ENCODE measurements around the gene IQSEC1. TPM values are rescaled to one million over a fixed set of nuclear protein-coding genes. Genes with fewer than 3 reads are reported as not detected.

IQSEC1 gene
- polyA plus RNA-seq, 4 donors = 1.1 to 24.8 (median 7.8) TPM

DNA sequence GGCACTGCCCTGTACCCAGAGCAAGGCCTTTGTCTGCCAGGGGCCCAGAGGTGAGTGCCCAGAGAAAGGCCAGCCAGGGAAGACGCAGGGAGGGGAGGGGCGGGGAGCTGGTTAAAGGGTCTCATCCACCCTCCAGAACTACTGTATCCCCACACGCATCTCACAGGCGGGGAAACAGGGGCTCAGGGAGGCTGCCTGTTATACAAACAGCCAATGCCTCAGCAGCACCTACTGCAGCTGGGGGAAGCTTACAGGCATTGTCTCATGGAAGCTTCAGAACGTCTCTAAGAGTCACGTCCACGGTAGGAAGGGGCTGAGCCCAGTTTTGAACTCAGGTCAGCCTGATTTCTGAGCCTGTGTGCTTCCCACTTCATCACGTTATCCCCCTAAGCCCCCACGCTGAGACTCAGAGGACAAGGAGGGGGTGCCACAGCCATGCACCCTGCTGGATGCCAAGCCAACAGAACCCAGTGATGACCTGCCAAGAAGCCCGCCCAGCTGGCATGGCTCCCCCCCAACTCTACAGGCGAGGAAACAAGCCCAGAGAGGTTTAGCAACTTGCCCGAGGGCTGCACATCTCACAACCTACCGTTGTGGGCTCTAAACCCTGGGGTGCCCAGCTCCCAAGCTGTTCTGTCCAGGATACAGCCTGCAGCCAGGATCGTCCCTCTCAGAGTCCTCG is 54.5 kb downstream of the IQSEC1 start:
- Histone ChIP-seq H3K36me3 (ENCODE audit: control insufficient read depth in 3 of 3, insufficient read depth in 2 of 3, low read depth in 1 of 3, low read length in 3 of 3) (no peaks in the 10 kb centered on the region), H3K9me3 (ENCODE audit: control insufficient read depth in 2 of 2, insufficient read depth in 1 of 2, low read depth in 1 of 2, low read length in 1 of 2) (no peaks in the 10 kb centered on the region), H3K4me3 (ENCODE audit: low read depth in 1 of 3, low read length in 3 of 3) (no peak overlapping the region), H3K4me1 (ENCODE audit: control insufficient read depth in 3 of 3, insufficient read depth in 2 of 3, low read depth in 1 of 3, low read length in 2 of 3) (peaks cover 0 to 28% (median 3%) of the 10 kb centered on the region in 3 donors), H3K27ac (ENCODE audit: low read depth in 1 of 3, low read length in 2 of 3) (no peak overlapping the region), H3K27me3 (ENCODE audit: control insufficient read depth in 3 of 3, insufficient read depth in 3 of 3, low read length in 3 of 3) (peaks cover 0 to 8% (median 0%) of the 10 kb centered on the region in 3 donors)
- 54 to 70% (median 57%) methylated on average over 14 to 15 of the region's 15 CpGs for WGBS, 3 donors
- no peak for DNase-seq
- FAIRE-seq = no peak

DNA sequence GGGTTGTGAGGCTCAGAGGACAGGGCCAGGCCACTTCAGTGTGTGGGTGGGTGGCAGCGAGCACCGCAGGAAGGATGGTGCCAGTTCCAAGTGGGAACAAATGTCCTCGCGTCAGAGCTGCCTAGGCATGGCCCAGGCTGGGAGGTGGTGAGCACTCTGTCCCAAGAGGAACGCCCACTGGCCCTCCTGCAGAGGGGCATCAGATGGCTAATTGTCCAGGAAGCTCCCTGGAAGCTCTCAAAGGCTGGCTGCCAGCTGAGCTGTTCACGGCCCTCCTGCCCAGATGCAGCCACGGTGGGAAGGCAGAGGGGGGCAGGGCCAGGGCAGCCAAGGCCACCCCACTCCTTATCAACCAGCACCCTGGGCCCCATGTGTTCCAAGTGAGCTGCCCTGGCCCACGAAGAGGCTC is 55.2 kb downstream of the IQSEC1 start:
- Histone ChIP-seq H3K36me3 (ENCODE audit: control insufficient read depth in 3 of 3, insufficient read depth in 2 of 3, low read depth in 1 of 3, low read length in 3 of 3) (no peaks in the 10 kb centered on the region), H3K4me3 (ENCODE audit: low read depth in 1 of 3, low read length in 3 of 3) (no peak overlapping the region), H3K27ac (ENCODE audit: low read depth in 1 of 3, low read length in 2 of 3) (no peak overlapping the region), H3K9me3 (ENCODE audit: control insufficient read depth in 2 of 2, insufficient read depth in 1 of 2, low read depth in 1 of 2, low read length in 1 of 2) (no peaks in the 10 kb centered on the region), H3K4me1 (ENCODE audit: control insufficient read depth in 3 of 3, insufficient read depth in 2 of 3, low read depth in 1 of 3, low read length in 2 of 3) (peaks cover 0 to 28% (median 3%) of the 10 kb centered on the region in 3 donors), H3K27me3 (ENCODE audit: control insufficient read depth in 3 of 3, insufficient read depth in 3 of 3, low read length in 3 of 3) (peaks cover 0 to 8% (median 0%) of the 10 kb centered on the region in 3 donors)
- DNase-seq (no peak), FAIRE-seq (no peak)
- WGBS, 3 donors = 48 to 50% (median 50%) methylated on average over 7 to 8 of the region's 8 CpGs

DNA sequence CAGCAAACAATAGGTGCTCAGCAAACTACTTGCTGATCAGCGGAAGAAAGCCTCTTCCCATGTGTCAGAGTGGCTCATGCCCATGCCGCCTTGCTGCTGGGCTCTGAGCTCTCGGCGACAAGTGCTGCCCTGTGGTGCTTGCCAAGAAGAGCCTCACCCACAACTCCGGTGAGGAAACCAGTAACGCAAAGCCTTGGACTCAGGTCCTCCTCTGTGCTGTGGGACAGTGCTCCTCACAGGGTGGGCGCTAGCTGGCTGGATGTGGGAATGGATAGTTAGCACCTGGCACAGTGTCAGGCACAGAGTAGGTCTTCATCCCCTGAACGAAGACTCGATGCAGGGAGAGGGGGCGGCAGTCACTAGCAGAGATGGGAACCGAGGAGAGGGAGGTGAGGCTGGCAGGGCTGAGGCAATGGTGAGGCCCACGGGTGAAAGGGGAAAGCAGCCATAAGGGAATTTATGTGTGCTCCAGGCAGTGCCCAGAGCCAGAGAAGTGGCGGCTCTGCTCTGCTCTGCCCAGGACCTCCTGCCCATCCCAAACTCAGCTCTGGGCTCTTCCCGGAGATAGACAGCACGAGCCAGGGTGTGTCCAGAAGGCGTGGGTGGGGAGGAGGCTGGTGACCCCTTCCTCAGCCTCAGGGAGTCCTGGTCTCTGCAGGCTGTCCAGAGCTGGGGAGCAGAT is 55.7 kb downstream of the IQSEC1 start:
- DNase-seq = no peak

DNA sequence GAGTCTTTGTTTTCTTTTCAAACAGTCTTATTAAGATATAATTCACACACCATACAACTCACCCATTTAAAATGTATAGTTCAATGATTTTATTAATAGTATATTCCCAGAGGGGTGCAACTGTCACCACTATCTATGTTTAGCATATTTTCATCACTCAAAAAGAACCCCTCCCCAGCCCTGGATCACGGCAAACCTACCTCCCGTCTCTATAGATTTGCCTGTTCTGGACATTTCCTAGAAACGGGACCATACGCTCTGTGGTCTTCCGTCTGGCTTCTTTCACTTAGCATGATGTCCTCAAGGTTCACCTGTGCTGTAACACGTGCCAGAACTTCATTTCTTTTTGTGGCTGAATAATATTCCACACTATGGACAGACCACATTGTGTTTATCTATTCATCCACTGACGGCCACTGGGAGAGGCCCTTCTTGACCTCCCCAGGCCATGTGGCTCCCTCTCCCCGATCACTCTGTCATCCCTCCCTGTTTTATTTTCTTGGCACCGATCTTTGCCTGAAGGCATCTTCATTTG is 56.4 kb downstream of the IQSEC1 start:
- DNase-seq = no peak
- H3K4me1 ChIP-seq (ENCODE audit: control insufficient read depth in 3 of 3, insufficient read depth in 2 of 3, low read depth in 1 of 3, low read length in 2 of 3) = peaks cover 0 to 27% (median 3%) of the 10 kb centered on the region in 3 donors
- FAIRE-seq = no peak
- H3K27ac ChIP-seq (ENCODE audit: low read depth in 1 of 3, low read length in 2 of 3) = peak overlapping the region in 1 of 3 donors; percentile 96
- H3K4me3 ChIP-seq (ENCODE audit: low read depth in 1 of 3, low read length in 3 of 3) = no peak overlapping the region
- H3K9me3 ChIP-seq (ENCODE audit: control insufficient read depth in 2 of 2, insufficient read depth in 1 of 2, low read depth in 1 of 2, low read length in 1 of 2) = no peaks in the 10 kb centered on the region
- 80 to 81% (median 80%) methylated on average over 9 of the region's 9 CpGs for WGBS, 3 donors
- no peaks in the 10 kb centered on the region for H3K36me3 ChIP-seq (ENCODE audit: control insufficient read depth in 3 of 3, insufficient read depth in 2 of 3, low read depth in 1 of 3, low read length in 3 of 3)
- H3K27me3 ChIP-seq (ENCODE audit: control insufficient read depth in 3 of 3, insufficient read depth in 3 of 3, low read length in 3 of 3) = peaks cover 0 to 8% (median 0%) of the 10 kb centered on the region in 3 donors

More for the DNA sequence above, 55.7 kb downstream of the IQSEC1 start:
- Histone ChIP-seq H3K27me3 (ENCODE audit: control insufficient read depth in 3 of 3, insufficient read depth in 3 of 3, low read length in 3 of 3) (peaks cover 0 to 8% (median 0%) of the 10 kb centered on the region in 3 donors), H3K36me3 (ENCODE audit: control insufficient read depth in 3 of 3, insufficient read depth in 2 of 3, low read depth in 1 of 3, low read length in 3 of 3) (no peaks in the 10 kb centered on the region), H3K27ac (ENCODE audit: low read depth in 1 of 3, low read length in 2 of 3) (peak overlapping the region in 1 of 3 donors; percentile 96), H3K4me3 (ENCODE audit: low read depth in 1 of 3, low read length in 3 of 3) (no peak overlapping the region), H3K4me1 (ENCODE audit: control insufficient read depth in 3 of 3, insufficient read depth in 2 of 3, low read depth in 1 of 3, low read length in 2 of 3) (peaks cover 0 to 28% (median 3%) of the 10 kb centered on the region in 3 donors), H3K9me3 (ENCODE audit: control insufficient read depth in 2 of 2, insufficient read depth in 1 of 2, low read depth in 1 of 2, low read length in 1 of 2) (no peaks in the 10 kb centered on the region)
- 79 to 82% (median 79%) methylated on average over 15 to 16 of the region's 16 CpGs for WGBS, 3 donors
- no peak for FAIRE-seq

GRCh38 chr3:13016083-13016720 is 57.0 kb downstream of the IQSEC1 start:
- H3K36me3 ChIP-seq (ENCODE audit: control insufficient read depth in 3 of 3, insufficient read depth in 2 of 3, low read depth in 1 of 3, low read length in 3 of 3) = no peaks in the 10 kb centered on the region
- peak overlapping the region in 1 of 3 donors; percentile 5 for H3K4me3 ChIP-seq (ENCODE audit: low read depth in 1 of 3, low read length in 3 of 3)
- H3K27me3 ChIP-seq (ENCODE audit: control insufficient read depth in 3 of 3, insufficient read depth in 3 of 3, low read length in 3 of 3) = peaks cover 0 to 8% (median 0%) of the 10 kb centered on the region in 3 donors
- FAIRE-seq = no peak
- DNase-seq = peak in 1 of 2 donors; percentile 35
- WGBS, 3 donors = 18 to 20% (median 19%) methylated on average over 17 of the region's 17 CpGs
- peaks cover 0 to 29% (median 3%) of the 10 kb centered on the region in 3 donors for H3K4me1 ChIP-seq (ENCODE audit: control insufficient read depth in 3 of 3, insufficient read depth in 2 of 3, low read depth in 1 of 3, low read length in 2 of 3)
- no peaks in the 10 kb centered on the region for H3K9me3 ChIP-seq (ENCODE audit: control insufficient read depth in 2 of 2, insufficient read depth in 1 of 2, low read depth in 1 of 2, low read length in 1 of 2)
- H3K27ac ChIP-seq (ENCODE audit: low read depth in 1 of 3, low read length in 2 of 3) = peak overlapping the region; percentile 33 to 96 (median 85)

DNA sequence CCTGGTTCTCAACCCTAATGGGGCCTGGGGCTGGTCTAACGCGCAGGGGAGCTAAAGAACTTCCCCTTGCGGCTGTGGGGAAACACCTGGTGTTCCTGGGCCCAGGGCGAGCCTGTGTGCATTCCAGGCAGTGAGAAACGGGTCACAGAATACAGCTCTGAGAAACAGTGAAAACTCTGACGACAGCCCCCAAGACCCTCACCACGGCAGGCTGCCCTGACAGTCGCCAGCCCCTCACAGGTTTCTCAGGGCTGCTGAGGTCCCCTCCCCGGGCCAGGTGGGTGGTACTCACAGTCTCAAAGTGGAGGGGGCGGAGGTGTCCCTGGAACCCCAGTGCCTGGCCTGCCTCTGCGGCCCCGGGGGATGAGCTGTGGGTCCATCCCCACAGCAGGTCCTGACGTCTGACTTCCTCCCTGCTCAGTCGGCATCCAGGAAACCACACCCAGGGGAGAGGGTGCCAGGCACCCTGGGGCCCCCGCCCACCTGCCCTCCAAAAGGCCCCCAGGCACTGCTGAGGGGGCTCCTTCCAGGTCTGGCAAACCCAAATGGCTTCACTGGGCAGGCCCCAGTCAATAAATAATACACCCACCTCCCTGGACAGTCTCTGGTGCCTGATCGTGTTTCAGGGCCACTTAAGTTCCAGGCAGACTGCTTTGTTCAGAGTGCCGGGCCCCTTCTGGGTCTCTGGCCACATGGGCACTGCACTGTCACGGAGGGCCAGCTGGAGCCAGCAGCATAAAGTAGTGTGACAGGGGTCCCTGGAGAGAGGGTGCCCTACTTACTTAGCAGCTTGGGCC is 57.7 kb downstream of the IQSEC1 start:
- DNase-seq = peak in 1 of 2 donors; percentile 36

DNA sequence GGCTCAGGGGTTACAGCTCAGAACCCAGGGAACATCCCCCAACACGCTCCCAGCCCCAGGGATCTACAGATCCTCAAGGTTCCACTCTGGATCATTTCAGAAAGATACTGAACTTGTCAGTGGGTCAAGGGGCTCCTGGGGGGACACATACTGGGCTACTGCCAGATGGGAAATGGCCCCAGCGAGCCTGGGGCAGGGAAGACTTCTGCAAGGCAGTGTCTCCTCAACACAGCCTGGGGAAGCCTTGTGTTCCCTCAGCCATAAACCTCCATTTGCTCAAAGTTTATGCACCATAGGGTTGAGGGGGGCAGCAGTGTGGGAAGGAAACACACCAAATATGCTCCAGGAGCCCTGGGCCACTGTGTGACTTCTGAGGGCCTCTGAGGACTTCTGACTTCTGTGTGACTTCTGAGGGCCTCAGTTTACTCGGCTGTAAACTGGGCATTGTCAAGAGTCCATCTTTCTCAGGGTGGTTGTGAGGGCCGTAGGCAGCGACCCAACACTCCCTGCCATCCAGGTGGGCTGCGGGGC is 58.4 kb downstream of the IQSEC1 start:
- peak overlapping the region in 2 of 3 donors; percentile 85 to 96 for H3K27ac ChIP-seq (ENCODE audit: low read depth in 1 of 3, low read length in 2 of 3)
- H3K4me3 ChIP-seq (ENCODE audit: low read depth in 1 of 3, low read length in 3 of 3) = no peak overlapping the region
- peaks cover 0 to 8% (median 0%) of the 10 kb centered on the region in 3 donors for H3K27me3 ChIP-seq (ENCODE audit: control insufficient read depth in 3 of 3, insufficient read depth in 3 of 3, low read length in 3 of 3)
- 76 to 95% (median 84%) methylated on average over 6 of the region's 6 CpGs for WGBS, 3 donors
- H3K9me3 ChIP-seq (ENCODE audit: control insufficient read depth in 2 of 2, insufficient read depth in 1 of 2, low read depth in 1 of 2, low read length in 1 of 2) = no peaks in the 10 kb centered on the region
- no peaks in the 10 kb centered on the region for H3K36me3 ChIP-seq (ENCODE audit: control insufficient read depth in 3 of 3, insufficient read depth in 2 of 3, low read depth in 1 of 3, low read length in 3 of 3)
- DNase-seq = no peak
- no peak for FAIRE-seq
- peaks cover 0 to 31% (median 3%) of the 10 kb centered on the region in 3 donors for H3K4me1 ChIP-seq (ENCODE audit: control insufficient read depth in 3 of 3, insufficient read depth in 2 of 3, low read depth in 1 of 3, low read length in 2 of 3)

More for the DNA sequence above, 57.7 kb downstream of the IQSEC1 start:
- 53 to 61% (median 58%) methylated on average over 18 of the region's 18 CpGs for WGBS, 3 donors
- FAIRE-seq = no peak
- Histone ChIP-seq H3K4me3 (ENCODE audit: low read depth in 1 of 3, low read length in 3 of 3) (peak overlapping the region in 1 of 3 donors; percentile 5), H3K27ac (ENCODE audit: low read depth in 1 of 3, low read length in 2 of 3) (peak overlapping the region; percentile 33 to 96 (median 85)), H3K4me1 (ENCODE audit: control insufficient read depth in 3 of 3, insufficient read depth in 2 of 3, low read depth in 1 of 3, low read length in 2 of 3) (peaks cover 0 to 26% (median 3%) of the 10 kb centered on the region in 3 donors), H3K27me3 (ENCODE audit: control insufficient read depth in 3 of 3, insufficient read depth in 3 of 3, low read length in 3 of 3) (peaks cover 0 to 8% (median 0%) of the 10 kb centered on the region in 3 donors), H3K36me3 (ENCODE audit: control insufficient read depth in 3 of 3, insufficient read depth in 2 of 3, low read depth in 1 of 3, low read length in 3 of 3) (no peaks in the 10 kb centered on the region), H3K9me3 (ENCODE audit: control insufficient read depth in 2 of 2, insufficient read depth in 1 of 2, low read depth in 1 of 2, low read length in 1 of 2) (no peaks in the 10 kb centered on the region)

All from small intestine (tissue), 7 donors.